HG03432 (cell line): ENCODE measurements around the gene NLRP5.

Experiments
- ATAC-seq: cut with Tn5 transposase; IDR thresholded peaks from one replicate; pipeline ENCODE4 v1.9.1; 2021; ENCODE audit warnings: mild to moderate bottlenecking, moderate library complexity; ENCODE audit not compliant: unreplicated experiment

The NLRP5 gene

GRCh38 chr19:56071151-56071550 is 84.6 kb downstream of the NLRP5 start:
- no peak for ATAC-seq

- ATAC-seq, result no peak
Observed at GRCh38 chr19:56076498-56076897, 89.9 kb downstream of the NLRP5 start.

DNA sequence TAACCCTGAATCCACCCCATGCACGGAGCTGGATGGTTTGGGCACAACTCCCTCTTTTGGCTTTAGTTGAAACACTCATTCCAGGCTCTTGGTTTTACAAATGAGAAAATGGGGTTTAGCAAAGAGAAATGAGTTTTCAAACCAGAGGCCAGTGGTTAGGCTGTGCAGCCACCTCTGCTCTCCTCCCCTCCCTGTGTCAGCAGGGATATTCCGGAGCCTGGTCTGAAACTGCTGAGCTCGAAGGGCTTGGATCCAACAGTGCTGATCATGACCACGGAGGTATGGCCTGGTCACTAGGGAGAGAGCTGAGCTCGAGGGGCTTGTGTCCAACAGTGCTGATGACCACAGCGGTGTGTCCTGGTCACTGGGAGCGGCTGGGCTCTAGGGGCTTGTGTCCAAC is 93.0 kb downstream of the NLRP5 start:
- ATAC-seq, result no peak

- ATAC-seq, result peak; percentile 83
Observed at GRCh38 chr19:56080669-56081401, 94.3 kb downstream of the NLRP5 start.

DNA sequence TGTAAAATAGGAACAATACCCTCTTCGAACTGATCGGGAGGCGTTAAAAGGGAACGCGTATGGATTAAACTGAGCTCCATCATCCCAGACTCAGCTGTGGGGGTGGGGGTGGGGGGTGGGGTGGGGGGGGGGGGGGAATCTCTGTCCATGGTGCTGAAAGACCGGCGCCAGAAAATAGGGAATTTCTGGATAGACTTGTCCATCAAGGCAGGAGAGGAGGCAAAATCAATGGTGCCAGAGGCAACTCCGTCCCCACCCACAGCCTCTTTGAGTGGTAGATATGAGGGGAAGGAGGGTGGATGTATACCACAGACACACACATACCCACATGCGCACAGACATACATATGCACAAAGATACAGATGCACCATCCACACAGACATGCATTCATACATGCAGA is 97.1 kb downstream of the NLRP5 start:
- ATAC-seq, result no peak

DNA sequence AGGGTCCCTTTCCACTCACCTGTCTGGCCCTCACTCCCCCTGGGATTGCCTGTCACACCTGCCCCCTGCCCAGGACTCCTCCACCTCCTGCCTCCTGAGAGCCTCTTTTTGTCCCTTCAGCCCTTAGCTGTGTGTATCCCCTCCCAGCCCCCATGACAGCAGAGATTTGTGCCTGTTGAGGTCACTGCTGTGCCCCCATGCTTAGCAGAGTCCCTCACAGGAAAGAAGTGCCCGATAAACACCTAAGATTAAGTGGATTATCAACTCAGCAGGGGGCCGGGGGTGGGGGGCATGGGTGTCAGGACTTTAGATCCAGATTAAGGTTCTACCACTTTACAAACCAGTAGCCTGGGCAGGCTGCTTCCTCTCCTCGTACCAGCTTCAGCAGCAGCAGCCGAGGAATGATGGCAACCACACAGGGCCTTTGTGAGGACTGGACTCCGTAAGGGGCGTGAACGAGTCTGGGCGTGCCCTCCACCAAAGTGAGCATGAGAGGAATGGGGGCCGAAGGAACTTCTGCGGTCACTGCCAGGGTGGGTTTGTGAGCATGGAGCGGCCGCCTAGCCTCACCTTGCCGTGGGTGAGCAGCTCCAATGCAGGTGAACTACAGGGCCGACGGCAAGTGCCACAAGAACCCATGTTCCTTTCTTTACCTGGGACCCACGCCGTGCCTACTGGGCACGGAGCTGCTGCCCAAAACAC is 98.4 kb downstream of the NLRP5 start:
- no peak for ATAC-seq

DNA sequence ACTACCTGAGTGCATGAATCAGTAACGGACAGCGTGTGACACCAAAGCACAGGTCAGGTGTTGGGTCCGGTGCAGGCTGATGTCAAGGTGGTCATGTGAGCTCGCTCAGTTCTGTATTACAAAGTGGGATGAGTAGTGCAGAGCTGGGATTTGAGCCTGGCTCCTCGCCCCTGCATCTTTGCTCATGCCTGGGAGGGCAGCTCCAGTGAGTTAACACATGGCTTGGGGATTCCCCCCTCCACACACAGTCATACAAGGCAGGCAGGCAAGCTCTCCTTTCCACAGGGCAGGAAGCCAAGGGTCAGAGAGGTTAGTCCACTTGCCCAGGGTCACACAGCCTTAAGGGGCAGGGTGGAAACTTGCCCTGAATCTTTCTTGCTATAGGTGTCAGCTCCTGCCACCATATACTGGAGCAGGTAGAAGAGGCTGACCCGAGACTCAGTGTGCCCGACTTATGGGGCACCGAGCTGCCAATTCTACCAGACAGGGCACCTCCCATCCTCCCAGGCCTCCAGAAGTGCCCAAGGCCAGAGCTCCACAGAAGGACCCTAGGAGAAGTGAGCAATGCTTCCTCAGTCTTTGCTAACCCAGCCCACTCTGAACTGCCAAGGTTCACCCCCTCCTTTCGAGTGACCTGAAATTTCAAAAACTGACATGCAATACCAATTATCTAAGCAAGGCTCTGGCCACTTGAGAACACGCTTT is 99.1 kb downstream of the NLRP5 start:
- no peak for ATAC-seq

- ATAC-seq, result no peak
Observed at GRCh38 chr19:56086671-56087430, 100.3 kb downstream of the NLRP5 start.

DNA sequence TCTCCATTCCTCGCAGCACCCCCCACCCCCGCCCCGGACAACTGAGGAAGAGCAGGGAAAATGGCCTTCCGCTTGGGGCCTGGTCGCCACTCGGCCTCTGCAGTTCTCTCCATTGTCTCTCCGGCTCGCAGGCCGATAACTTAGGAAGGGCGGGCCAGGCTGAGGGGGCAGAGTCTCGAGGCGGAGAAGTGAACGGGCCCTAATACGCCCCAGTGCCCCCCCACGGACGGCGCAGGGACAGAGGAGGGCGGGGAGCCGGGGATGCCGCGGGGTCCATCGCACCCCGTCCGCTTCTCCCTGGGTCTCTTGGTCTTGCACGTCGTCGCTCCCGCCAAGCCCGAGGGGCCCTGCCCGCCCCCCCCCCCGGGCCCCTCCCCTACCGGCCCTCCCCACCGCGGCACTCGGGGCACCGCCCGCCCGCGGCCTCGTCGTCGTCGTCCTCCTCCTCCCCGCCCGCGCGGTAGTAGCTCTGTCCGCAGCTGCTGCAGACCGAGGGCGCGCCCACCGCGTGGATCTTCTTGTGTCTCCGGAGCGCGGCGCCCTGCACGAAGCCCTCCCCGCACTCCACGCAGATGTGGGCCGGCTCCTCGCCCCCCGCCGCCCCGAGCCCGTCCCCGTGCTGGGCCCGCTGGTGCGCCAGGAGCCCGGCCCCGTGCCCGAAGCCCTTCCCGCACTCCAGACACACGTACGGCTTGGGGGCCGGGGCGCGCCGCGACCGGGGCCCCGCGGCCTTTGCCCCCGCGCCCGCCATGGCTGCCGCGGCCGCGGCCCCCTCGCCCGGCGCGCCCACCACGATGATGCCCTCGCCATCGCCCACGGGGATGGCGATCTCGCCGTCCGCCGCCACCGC is 101.3 kb downstream of the NLRP5 start:
- no peak for ATAC-seq

GRCh38 chr19:56088497-56089215 is 102.1 kb downstream of the NLRP5 start:
- no peak for ATAC-seq

- no peak for ATAC-seq
Observed at GRCh38 chr19:56089344-56089743, 102.8 kb downstream of the NLRP5 start.

GRCh38 chr19:56091066-56091490 is 104.5 kb downstream of the NLRP5 start:
- ATAC-seq, result no peak

GRCh38 chr19:56091751-56092546 is 105.4 kb downstream of the NLRP5 start:
- no peak for ATAC-seq

- ATAC-seq, result no peak
Observed at GRCh38 chr19:56092685-56093631, 106.4 kb downstream of the NLRP5 start.

GRCh38 chr19:56094449-56094848 is 107.9 kb downstream of the NLRP5 start:
- no peak for ATAC-seq

DNA sequence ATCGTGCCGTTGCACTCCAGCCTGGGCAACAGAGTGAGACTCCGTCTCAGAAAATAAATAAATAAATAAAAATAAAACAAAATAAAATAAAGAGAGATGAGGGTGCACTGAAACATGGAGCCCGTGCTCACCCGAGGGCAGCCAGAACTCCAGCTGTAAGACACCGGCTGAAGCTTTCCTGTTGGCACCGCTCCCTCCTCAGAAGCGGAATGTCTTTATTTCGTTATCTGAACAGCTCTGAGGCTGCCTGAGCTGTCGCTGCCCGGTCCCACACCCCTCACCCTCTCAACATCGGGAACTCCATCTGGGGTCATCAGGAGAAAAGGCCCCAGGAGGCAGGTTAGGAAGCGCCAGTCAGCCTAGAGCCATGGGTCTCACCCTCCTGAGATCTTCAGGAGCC is 110.1 kb downstream of the NLRP5 start:
- ATAC-seq, result no peak

GRCh38 chr19:56097306-56097705 is 110.7 kb downstream of the NLRP5 start:
- no peak for ATAC-seq

GRCh38 chr19:56097776-56098175 is 111.2 kb downstream of the NLRP5 start:
- no peak for ATAC-seq
